Urinary bladder (tissue), 4 donors: ENCODE data around the gene NPAS3. TPM values are rescaled to one million over a fixed set of nuclear protein-coding genes. Genes with fewer than 3 reads are reported as not detected.

Experiments
- DNase-seq: peaks from one replicate; pipeline ENCODE4 v3.0.0-alpha.2; 2015; ENCODE audit errors: extremely low spot score
- H3K27ac ChIP-seq: one replicate; pipeline ENCODE4 v1.5.1; 2013; ENCODE audit warnings: low read depth, mild to moderate bottlenecking, moderate library complexity
- H3K36me3 ChIP-seq: one replicate; pipeline ENCODE4 v1.6.1; 2013; ENCODE audit warnings: mild to moderate bottlenecking, moderate library complexity; ENCODE audit not compliant: insufficient read depth
- H3K4me1 ChIP-seq: one replicate; pipeline ENCODE4 v1.6.1; 2013; ENCODE audit warnings: mild to moderate bottlenecking, moderate library complexity; ENCODE audit not compliant: insufficient read depth
- H3K4me3 ChIP-seq: one replicate; pipeline ENCODE4 v1.5.1; 2013; ENCODE audit warnings: low read depth, low read length
- WGBS: extraction: QIAGEN DNeasy Blood & Tissue Kit; methylation state at CpG from one replicate; pipeline ENCODE4 v1.1.7; 2013; 5-methylcytosine and 5-hydroxymethylcytosine counted together
- polyA plus RNA-seq: library from polyadenylated mRNA; stranded (reverse); fragments of 200-250 nt; gene quantifications from one replicate; pipeline ENCODE4 v1.2.3, GENCODE V29; 2013
- total RNA-seq: library from RNA; depleted of rRNA; stranded (reverse); fragments of >200 nt; gene quantifications from one replicate; pipeline ENCODE4 v1.2.3, GENCODE V29; 2014
- donor health status: healthy with polysubstance abuse.
- donor health status: healthy.

NPAS3 gene
- total and polyA plus RNA-seq, 2 donors, result 1.0 to 7.1 TPM

DNA sequence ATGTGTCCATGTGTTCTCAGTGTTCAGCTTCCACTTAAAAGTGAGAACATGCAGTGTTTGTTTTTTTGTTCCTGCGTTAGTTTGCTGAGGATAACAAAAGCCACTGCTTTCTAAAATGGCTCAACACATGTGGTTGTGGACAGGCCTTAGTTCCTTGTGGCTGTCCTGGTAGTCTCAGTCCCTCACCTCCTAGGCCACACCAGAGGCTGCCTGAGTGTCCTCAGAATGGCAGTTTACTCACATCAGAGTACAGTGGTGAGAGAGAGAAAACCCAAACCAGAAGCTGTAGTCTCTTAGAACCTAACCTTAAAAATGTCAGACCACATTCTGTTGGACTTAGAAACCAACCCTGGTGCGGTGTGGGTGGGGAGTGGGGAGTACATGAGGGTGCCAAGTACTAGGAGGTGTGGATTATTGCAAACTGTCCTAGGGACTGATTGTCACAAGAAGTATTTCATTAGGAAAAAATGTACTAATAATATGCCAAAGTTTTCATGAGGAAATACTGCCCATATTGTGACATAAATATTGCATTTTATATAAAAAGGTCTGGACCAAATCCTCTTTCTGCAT, 30.4 kb downstream of the NPAS3 start:
- no peak for DNase-seq
- Histone ChIP-seq H3K27ac (no peak overlapping the region), H3K4me3 (no peak overlapping the region), H3K4me1 (no peaks in the 10 kb centered on the region), H3K36me3 (no peaks in the 10 kb centered on the region)
- 90% methylated on average over 2 of the region's 2 CpGs for WGBS

DNA sequence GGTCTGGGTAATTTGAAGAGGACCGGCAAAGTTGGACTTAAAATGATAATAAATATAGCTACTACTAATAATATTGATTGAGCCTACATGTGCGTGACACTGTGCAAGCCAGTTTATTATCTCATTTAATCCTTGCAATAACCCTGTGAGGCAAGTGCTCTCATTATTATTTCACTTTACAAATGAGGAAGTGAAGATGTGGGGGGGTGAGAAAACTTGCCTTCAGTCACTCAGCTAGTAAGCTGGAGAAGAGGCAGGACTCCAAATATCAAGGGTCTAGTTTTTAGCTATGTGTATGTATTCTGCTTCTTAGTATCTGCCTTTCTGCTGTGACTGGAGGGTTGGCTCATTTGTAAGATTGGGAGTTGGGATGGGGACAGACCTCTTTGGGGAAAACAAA, 39.2 kb downstream of the NPAS3 start:
- 68% methylated on average over 2 of the region's 2 CpGs for WGBS
- DNase-seq, result no peak
- Histone ChIP-seq H3K4me3 (no peak overlapping the region), H3K36me3 (no peaks in the 10 kb centered on the region), H3K4me1 (no peaks in the 10 kb centered on the region), H3K27ac (no peak overlapping the region)

GRCh38 chr14:32978691-32979255, 40.1 kb downstream of the NPAS3 start:
- Histone ChIP-seq H3K4me1 (no peaks in the 10 kb centered on the region), H3K4me3 (no peak overlapping the region), H3K27ac (no peak overlapping the region), H3K36me3 (no peaks in the 10 kb centered on the region)
- WGBS, result 93% methylated on average over 4 of the region's 4 CpGs
- no peak for DNase-seq

- H3K27ac ChIP-seq, result no peak overlapping the region
- no peaks in the 10 kb centered on the region for H3K4me1 ChIP-seq
- no peak for DNase-seq
- H3K36me3 ChIP-seq, result no peaks in the 10 kb centered on the region
- no peak overlapping the region for H3K4me3 ChIP-seq
- 90% methylated on average over 6 of the region's 6 CpGs for WGBS
Measured at GRCh38 chr14:32980178-32980901, 41.7 kb downstream of the NPAS3 start.

- Histone ChIP-seq H3K4me3 (no peak overlapping the region), H3K4me1 (no peaks in the 10 kb centered on the region), H3K27ac (no peak overlapping the region), H3K36me3 (no peaks in the 10 kb centered on the region)
- DNase-seq, result no peak
- WGBS, result 77% methylated on average over 3 of the region's 3 CpGs
Measured at GRCh38 chr14:32980902-32981501, 42.3 kb downstream of the NPAS3 start.

- H3K27ac ChIP-seq, result no peak overlapping the region
- H3K4me3 ChIP-seq, result no peak overlapping the region
- 73% methylated on average over 2 of the region's 2 CpGs for WGBS
- H3K4me1 ChIP-seq, result no peaks in the 10 kb centered on the region
- no peaks in the 10 kb centered on the region for H3K36me3 ChIP-seq
- DNase-seq, result no peak
Measured at GRCh38 chr14:32984241-32984930, 45.7 kb downstream of the NPAS3 start.

DNA sequence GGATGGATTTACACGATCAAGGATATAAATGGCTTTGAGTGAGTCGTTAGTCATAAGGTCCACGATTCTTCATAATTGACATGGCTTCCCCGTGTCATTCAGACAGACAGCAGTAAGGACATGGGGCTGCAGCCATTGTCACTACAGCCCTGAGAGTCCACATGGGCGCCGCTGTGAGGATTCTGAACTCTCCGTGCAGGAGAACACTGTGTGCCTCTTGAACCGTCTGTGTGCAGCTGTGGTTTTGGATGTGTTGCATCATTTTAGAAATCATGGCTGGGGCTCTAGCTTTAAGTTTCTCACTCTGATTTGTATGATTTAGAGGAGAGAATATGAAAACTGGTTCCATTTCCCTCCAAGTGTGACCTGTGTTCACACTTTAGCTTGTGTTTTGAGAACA, 47.2 kb downstream of the NPAS3 start:
- no peaks in the 10 kb centered on the region for H3K36me3 ChIP-seq
- H3K27ac ChIP-seq, result no peak overlapping the region
- WGBS, result 66% methylated on average over 8 of the region's 8 CpGs
- no peak for DNase-seq
- no peak overlapping the region for H3K4me3 ChIP-seq
- no peaks in the 10 kb centered on the region for H3K4me1 ChIP-seq

DNA sequence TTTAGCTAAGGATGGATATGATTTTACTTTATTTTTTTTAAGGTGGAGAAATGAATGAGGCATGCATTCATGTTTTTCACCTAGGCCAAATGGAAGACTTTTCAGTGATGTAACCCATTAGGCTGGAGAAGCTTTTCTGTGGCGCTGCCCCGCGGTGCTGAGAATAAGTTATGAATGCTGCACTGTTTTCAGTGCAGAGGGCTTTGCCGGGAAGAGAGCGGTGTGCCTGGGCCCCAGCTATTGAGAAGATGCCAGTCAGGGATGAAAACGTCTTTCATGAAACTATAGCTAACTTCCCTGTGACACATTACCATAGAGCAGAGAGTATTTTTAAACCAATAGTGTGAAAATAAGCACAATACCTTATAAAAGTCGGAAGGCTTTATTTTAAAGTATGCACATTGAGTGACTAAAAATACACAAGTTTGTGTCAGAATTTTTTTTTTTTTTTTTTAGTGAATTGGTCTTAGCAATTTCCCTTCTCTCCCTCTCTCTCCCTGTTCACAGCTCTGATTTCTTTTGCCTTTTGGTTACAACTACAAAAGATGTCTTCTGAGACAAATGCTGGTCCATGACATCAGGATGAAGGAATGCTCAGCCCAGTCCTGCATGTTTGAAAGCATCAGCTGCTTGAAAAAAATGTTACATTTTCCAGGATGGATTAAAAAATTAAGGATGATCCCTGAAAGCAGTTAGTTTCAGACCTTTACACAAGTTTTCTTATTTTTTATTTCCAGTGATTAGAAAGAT, 48.3 kb downstream of the NPAS3 start:
- Histone ChIP-seq H3K27ac (no peak overlapping the region), H3K4me3 (no peak overlapping the region), H3K4me1 (no peaks in the 10 kb centered on the region), H3K36me3 (no peaks in the 10 kb centered on the region)
- 75% methylated on average over 7 of the region's 7 CpGs for WGBS
- DNase-seq, result no peak

DNA sequence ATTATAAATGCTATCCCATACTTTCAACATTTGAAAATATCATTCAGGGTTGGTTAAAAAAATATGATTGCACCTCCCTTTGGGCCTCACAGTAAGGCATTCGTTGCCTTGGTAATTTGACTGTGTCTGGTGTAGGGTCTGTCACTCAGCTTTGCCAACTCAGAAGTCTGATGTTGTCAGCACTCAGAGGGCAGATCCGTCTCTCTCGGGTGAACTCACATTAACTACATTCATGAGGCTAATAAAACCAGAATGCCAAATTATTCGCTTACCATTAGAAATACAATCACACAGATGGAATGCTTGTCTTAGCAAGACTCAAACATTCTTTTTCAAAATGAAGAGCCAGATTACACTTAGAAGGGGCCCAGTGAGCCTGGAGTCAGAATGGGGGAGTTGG, 53.0 kb downstream of the NPAS3 start:
- Histone ChIP-seq H3K36me3 (no peaks in the 10 kb centered on the region), H3K4me1 (no peaks in the 10 kb centered on the region), H3K4me3 (no peak overlapping the region), H3K27ac (no peak overlapping the region)
- WGBS, result 65% methylated on average over 4 of the region's 4 CpGs
- DNase-seq, result no peak

- H3K4me3 ChIP-seq, result no peak overlapping the region
- no peaks in the 10 kb centered on the region for H3K4me1 ChIP-seq
- H3K36me3 ChIP-seq, result no peaks in the 10 kb centered on the region
- H3K27ac ChIP-seq, result no peak overlapping the region
- DNase-seq, result no peak
Measured at GRCh38 chr14:32993921-32994320, 55.2 kb downstream of the NPAS3 start.

GRCh38 chr14:32996343-32996742, 57.7 kb downstream of the NPAS3 start:
- DNase-seq, result no peak
- H3K4me1 ChIP-seq, result no peaks in the 10 kb centered on the region
- H3K36me3 ChIP-seq, result no peaks in the 10 kb centered on the region
- H3K4me3 ChIP-seq, result no peak overlapping the region
- H3K27ac ChIP-seq, result no peak overlapping the region
- WGBS, result 93% methylated on average over 3 of the region's 3 CpGs

- no peaks in the 10 kb centered on the region for H3K4me1 ChIP-seq
- no peaks in the 10 kb centered on the region for H3K36me3 ChIP-seq
Measured at GRCh38 chr14:32998433-32998832, 59.8 kb downstream of the NPAS3 start.

GRCh38 chr14:33009673-33010072, 71.0 kb downstream of the NPAS3 start:
- Histone ChIP-seq H3K4me3 (no peak overlapping the region), H3K4me1 (no peaks in the 10 kb centered on the region), H3K27ac (no peak overlapping the region), H3K36me3 (no peaks in the 10 kb centered on the region)
- no peak for DNase-seq
- WGBS, result 73% methylated on average over 3 of the region's 3 CpGs

More at GRCh38 chr14:32998433-32998832, 59.8 kb downstream of the NPAS3 start:
- H3K4me3 ChIP-seq, result no peak overlapping the region
- no peak overlapping the region for H3K27ac ChIP-seq
- DNase-seq, result no peak
